Fibroblast of villous mesenchyme (primary cell): Measurements from ENCODE around the gene MACROD2. TPM values are rescaled to one million over a fixed set of nuclear protein-coding genes. Genes with fewer than 3 reads are reported as not detected.

ENCODE experiments used
- DNase-seq: peaks from one replicate; pipeline ENCODE4 v3.0.0-alpha.2; 2010; ENCODE audit warnings: low read depth
- H3K4me3 ChIP-seq: 2 replicates; pipeline ENCODE4 v1.5.1; 2011; ENCODE audit warnings: low read depth, mild to moderate bottlenecking, low read length
- total RNA-seq: library from RNA; depleted of rRNA; stranded (reverse); fragments of >200 nt; gene quantifications from 2 replicates; pipeline ENCODE4 v1.2.3, GENCODE V29; 2012
- TF ChIP-seq, protein P1 (sequence below): IDR thresholded peaks from 2 replicates; pipeline ENCODE4 v1.5.1; 2012; ENCODE audit warnings: low read depth, mild to moderate bottlenecking, low read length; ENCODE audit not compliant: insufficient read depth

The MACROD2 gene
- total RNA-seq, 1 donor = 1.7 TPM

DNA sequence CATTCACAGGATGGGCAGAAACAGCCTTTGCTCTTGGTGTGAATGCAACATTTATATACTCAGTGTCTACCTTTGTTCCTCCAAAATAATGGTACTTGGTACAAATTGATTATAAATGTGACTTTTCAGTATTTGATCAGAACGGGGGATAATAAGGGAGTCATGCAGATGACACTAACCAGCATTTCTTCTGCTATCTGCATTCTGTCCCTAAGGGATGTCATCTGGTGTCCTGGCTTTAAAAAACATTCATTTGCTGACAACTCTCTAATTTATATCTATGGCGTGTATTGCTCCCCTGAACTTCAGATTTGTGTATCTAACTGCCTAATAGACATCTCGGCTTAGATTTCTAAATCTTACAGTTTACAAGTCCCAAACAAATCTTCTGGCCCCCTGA, 418.5 kb downstream of the MACROD2 start:
- no peak overlapping the region for H3K4me3 ChIP-seq
- TF ChIP-seq, protein P1, sequence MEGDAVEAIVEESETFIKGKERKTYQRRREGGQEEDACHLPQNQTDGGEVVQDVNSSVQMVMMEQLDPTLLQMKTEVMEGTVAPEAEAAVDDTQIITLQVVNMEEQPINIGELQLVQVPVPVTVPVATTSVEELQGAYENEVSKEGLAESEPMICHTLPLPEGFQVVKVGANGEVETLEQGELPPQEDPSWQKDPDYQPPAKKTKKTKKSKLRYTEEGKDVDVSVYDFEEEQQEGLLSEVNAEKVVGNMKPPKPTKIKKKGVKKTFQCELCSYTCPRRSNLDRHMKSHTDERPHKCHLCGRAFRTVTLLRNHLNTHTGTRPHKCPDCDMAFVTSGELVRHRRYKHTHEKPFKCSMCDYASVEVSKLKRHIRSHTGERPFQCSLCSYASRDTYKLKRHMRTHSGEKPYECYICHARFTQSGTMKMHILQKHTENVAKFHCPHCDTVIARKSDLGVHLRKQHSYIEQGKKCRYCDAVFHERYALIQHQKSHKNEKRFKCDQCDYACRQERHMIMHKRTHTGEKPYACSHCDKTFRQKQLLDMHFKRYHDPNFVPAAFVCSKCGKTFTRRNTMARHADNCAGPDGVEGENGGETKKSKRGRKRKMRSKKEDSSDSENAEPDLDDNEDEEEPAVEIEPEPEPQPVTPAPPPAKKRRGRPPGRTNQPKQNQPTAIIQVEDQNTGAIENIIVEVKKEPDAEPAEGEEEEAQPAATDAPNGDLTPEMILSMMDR = no peak
- DNase-seq = no peak

DNA sequence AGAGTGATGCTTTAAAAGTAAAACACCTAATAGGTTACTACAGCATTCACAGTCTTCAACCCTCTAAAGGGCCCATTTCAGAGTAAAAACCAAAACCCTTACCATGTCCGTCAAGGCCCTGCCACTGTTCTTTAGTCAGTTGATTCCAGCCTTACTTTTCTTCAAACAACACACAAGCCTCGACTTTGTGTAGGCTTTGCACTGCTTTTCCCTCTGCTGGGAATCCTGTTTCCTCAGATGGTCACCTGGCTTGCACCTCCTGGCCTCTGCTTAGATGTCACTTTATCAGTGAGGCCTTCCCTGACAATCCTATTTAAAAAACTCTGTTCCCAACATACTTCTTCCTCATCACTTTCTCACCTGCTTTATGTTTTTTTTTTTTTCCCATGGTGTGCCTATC, 419.2 kb downstream of the MACROD2 start:
- H3K4me3 ChIP-seq = no peak overlapping the region
- no peak for DNase-seq
- TF ChIP-seq, protein P1 = no peak

GRCh38 chr20:14415467-14415866, 420.2 kb downstream of the MACROD2 start:
- TF ChIP-seq, protein P1 = no peak
- no peak for DNase-seq
- no peak overlapping the region for H3K4me3 ChIP-seq

DNA sequence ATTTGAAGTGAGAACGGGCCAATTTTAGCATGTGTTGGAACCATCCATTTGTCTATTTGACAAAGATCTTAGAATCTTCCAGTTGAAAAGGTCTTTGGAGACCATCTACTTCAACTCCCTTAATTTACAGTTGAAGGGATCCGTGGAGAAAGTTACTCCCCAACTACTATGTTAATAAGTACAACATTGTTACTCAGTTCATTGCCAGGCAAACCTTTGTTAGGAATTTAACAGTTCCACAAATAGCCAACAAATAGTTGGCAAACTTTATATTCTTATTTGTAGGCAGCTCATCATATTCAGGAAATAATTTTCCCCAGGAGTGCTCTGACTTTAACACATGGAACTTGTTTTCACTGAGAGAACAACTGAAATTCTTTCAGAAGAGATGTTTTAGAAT, 423.1 kb downstream of the MACROD2 start:
- TF ChIP-seq, protein P1 = no peak
- DNase-seq = no peak
- no peak overlapping the region for H3K4me3 ChIP-seq

DNA sequence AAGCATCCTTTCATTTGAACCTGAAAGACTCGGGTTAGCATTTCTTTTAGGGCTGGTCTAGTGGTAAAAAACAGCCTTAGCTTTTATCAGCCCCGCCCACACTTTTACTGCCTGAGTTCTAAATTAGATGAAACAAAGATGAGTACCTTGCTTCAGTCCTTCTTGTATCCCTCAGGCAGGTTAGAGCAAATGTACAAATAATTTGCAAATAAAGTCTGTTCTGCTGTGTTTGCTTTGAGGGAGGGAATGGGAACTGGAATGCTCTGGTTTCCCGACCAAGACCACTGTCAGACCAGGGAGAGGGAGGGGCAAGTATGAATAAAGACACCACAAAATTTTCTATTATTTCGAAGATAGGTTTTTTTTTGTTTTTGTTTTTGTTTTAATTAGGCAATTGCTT, 427.6 kb downstream of the MACROD2 start:
- no peak for DNase-seq
- no peak overlapping the region for H3K4me3 ChIP-seq
- TF ChIP-seq, protein P1 = no peak

DNA sequence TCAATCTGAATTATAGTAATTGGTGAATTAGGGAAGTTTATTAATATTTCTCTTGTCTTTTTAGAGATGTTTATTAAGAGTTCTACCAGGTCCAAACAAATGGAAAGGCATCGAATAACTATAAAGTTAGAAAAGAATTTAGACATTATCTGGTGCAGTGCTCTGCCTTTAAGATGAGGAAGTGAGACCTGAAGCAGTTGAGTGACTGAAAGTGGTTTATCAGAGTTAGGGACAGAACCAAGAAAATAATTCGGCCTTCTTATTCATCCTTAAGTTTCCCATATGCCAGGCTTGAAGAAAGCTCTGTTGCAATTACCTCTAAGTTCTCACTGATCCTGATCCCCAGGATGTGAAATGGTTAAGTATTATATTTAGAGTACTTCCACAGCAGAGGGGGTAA, 436.3 kb downstream of the MACROD2 start:
- TF ChIP-seq, protein P1 = no peak

GRCh38 chr20:14432085-14432484, 436.8 kb downstream of the MACROD2 start:
- no peak for DNase-seq
- H3K4me3 ChIP-seq = no peak overlapping the region
- TF ChIP-seq, protein P1 = no peak

More for the DNA sequence above, 436.3 kb downstream of the MACROD2 start:
- H3K4me3 ChIP-seq = no peak overlapping the region
- DNase-seq = no peak
